Transverse colon (tissue), 4 donors: Measurements from ENCODE around the gene GABRP.

Experiments used
- EP300 ChIP-seq: sonication (generic); formaldehyde crosslinking; IDR thresholded peaks from one replicate; pipeline ENCODE4 v1.6.1; 2017; ENCODE audit warnings: antibody characterized with exemption, low read depth
- POLR2A ChIP-seq: fragments of 450-650 bp; IDR thresholded peaks from one replicate; pipeline ENCODE4 v1.6.1; 2016; ENCODE audit warnings: antibody characterized with exemption, mild to moderate bottlenecking, moderate library complexity
- POLR2AphosphoS5 ChIP-seq, 3 donors: sonication (generic); formaldehyde crosslinking; IDR thresholded peaks; one replicate each; pipeline ENCODE4 v1.6.1; 2016; ENCODE audit warnings: antibody characterized with exemption in 3 of 3
- TF ChIP-seq, protein P1 (sequence below), 5 experiments: fragments of 200-600 bp in 3 of 5; fragments of 450-650 bp in 2 of 5; sonication (generic) in 3 of 5; IDR thresholded peaks; 1 replicate in 2 of 5; 2 replicates in 3 of 5; pipeline ENCODE4 v1.5.1; 2016 to 2017; ENCODE audit warnings: antibody characterized with exemption in 5 of 5, inconsistent platforms in 3 of 5, mild to moderate bottlenecking in 2 of 5, moderate library complexity in 1 of 5

DNA sequence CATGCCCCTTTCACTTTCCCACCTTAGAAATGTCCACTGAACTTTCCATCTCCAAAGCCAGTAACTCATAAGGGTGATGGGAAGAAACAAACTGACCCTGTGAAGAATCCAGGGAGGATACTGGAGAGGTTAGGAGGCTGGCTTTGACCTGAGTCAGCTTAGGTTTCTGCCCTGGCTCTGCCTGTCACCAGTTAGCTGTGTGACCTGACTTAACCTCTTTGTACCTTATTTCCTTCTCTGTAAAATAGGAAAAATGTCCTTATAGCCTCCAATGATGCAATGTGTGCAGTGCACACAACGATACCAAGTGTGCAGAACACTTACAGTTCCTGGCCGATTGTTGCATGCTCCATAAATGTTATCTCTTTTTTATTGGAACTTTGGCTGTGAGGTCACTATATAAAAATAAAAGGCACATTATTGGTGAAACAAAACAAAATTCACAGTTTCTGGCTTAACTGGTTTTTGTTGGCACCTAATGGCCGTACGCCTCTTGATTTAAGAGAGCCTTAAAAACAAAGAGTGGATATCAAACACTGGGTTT, 37.8 kb downstream of the GABRP start:
- TF ChIP-seq, protein P1, sequence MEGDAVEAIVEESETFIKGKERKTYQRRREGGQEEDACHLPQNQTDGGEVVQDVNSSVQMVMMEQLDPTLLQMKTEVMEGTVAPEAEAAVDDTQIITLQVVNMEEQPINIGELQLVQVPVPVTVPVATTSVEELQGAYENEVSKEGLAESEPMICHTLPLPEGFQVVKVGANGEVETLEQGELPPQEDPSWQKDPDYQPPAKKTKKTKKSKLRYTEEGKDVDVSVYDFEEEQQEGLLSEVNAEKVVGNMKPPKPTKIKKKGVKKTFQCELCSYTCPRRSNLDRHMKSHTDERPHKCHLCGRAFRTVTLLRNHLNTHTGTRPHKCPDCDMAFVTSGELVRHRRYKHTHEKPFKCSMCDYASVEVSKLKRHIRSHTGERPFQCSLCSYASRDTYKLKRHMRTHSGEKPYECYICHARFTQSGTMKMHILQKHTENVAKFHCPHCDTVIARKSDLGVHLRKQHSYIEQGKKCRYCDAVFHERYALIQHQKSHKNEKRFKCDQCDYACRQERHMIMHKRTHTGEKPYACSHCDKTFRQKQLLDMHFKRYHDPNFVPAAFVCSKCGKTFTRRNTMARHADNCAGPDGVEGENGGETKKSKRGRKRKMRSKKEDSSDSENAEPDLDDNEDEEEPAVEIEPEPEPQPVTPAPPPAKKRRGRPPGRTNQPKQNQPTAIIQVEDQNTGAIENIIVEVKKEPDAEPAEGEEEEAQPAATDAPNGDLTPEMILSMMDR (IDR thresholded peaks at IDR 0.05), result no peak
- TF ChIP-seq POLR2AphosphoS5 (IDR thresholded peaks at IDR 0.05) (no peak), POLR2A (no peak), EP300 (no peak)
